ENCODE measurements around the gene NOS1AP.

NOS1AP gene

DNA sequence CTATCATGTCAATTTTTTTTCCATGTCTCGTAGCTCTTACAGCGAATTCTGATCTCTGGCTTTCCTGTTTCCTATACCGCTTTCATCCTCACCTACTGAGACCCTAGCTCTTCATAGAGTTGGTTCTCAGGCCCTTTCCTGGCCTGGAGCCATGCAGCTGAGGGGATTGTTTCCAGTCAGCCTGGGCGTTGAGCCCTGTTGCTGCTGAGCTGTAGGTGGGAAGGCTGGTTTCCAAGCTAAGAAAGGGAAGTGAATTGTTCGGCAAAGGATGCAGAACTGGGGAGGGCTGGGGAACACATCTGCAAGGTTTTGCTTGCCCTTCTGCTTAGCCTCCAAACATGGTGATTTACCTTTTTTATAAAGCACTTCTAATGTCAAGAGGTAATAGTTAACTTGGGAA, 265.6 kb downstream of the NOS1AP start:
- TF ChIP-seq, protein P1, sequence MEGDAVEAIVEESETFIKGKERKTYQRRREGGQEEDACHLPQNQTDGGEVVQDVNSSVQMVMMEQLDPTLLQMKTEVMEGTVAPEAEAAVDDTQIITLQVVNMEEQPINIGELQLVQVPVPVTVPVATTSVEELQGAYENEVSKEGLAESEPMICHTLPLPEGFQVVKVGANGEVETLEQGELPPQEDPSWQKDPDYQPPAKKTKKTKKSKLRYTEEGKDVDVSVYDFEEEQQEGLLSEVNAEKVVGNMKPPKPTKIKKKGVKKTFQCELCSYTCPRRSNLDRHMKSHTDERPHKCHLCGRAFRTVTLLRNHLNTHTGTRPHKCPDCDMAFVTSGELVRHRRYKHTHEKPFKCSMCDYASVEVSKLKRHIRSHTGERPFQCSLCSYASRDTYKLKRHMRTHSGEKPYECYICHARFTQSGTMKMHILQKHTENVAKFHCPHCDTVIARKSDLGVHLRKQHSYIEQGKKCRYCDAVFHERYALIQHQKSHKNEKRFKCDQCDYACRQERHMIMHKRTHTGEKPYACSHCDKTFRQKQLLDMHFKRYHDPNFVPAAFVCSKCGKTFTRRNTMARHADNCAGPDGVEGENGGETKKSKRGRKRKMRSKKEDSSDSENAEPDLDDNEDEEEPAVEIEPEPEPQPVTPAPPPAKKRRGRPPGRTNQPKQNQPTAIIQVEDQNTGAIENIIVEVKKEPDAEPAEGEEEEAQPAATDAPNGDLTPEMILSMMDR (IDR thresholded peaks at IDR 0.05): no peak
- H3K4me1 ChIP-seq (ENCODE audit: control insufficient read depth in 1 of 2, insufficient read depth in 1 of 2, low read depth in 1 of 2, low read length in 1 of 2): peaks cover 4 to 28% of the 10 kb centered on the region in 2 experiments
- no peaks in the 10 kb centered on the region for H3K27me3 ChIP-seq
- no peaks in the 10 kb centered on the region for H3K9me3 ChIP-seq
- no peak overlapping the region for H3K4me3 ChIP-seq (ENCODE audit: low read depth in 1 of 2, low read length in 1 of 2)
- H3K27ac ChIP-seq: peak overlapping the region; percentile 58
- H3K36me3 ChIP-seq: no peaks in the 10 kb centered on the region

DNA sequence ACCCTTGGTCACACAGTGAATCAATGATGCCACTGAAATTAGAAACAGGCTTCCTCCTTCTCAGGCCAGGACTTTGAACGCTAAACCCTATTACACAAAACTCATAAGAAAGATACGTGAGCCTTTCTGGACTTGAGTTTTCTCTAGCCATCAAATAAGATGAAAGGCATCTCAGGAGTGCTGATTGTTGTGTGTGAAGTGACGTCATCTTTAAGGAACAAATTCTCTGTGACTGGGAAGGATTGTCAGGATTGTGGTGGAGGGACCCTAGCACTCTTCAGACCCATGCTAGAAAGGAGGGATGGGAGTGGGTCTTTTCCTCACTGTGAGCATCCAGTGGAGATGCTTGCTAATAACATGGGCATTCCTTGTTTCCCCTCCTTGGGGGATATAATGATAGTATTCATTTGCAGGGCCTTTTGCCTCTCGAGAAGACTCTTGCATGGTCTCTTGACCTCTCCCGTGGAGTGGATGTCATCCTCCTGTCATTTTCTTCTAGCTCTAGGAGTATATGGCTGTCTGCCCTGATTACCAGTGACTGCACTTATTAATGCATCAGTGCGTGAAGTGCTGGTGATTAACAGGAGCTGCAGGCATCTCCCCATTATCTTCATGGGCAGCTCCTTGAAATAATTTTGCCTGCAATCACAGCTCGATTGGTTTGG, 267.3 kb downstream of the NOS1AP start:
- no peak overlapping the region for H3K4me3 ChIP-seq (ENCODE audit: low read depth in 1 of 2, low read length in 1 of 2)
- H3K9me3 ChIP-seq: no peaks in the 10 kb centered on the region
- H3K36me3 ChIP-seq: no peaks in the 10 kb centered on the region
- TF ChIP-seq, protein P1 (IDR thresholded peaks at IDR 0.05): no peak
- peaks cover 4 to 28% of the 10 kb centered on the region in 2 experiments for H3K4me1 ChIP-seq (ENCODE audit: control insufficient read depth in 1 of 2, insufficient read depth in 1 of 2, low read depth in 1 of 2, low read length in 1 of 2)
- H3K27me3 ChIP-seq: no peaks in the 10 kb centered on the region
- peak overlapping the region; percentile 58 for H3K27ac ChIP-seq

DNA sequence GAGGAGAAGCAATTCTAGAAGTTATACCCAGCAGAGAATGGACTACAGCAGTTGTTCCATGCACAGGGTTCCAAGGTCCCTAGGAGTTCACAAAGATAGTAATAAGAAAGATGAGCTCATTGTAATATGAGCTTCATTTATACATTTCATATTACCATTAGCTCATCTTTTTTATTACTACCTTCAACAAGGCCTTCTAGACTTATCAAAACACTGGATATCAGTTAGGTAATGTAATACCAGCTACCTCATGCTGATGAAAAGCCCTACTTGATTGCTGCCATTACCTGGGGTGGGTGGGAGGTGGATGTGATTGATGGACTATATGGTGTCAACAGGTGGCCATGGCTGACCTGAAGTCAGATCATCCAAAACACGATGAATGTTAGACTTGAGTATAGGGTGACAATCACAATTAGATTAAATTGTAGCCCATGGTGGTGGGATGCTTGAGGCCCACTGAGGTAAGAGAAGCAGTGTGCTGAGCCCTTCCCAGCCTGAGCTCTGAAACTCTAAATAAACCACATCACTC, 273.0 kb downstream of the NOS1AP start:
- no peak overlapping the region for H3K4me3 ChIP-seq (ENCODE audit: low read depth in 1 of 2, low read length in 1 of 2)
- H3K27ac ChIP-seq: no peak overlapping the region
- TF ChIP-seq, protein P1 (IDR thresholded peaks at IDR 0.05): no peak
- H3K9me3 ChIP-seq: no peaks in the 10 kb centered on the region
- peaks cover 14 to 15% of the 10 kb centered on the region in 2 experiments for H3K4me1 ChIP-seq (ENCODE audit: control insufficient read depth in 1 of 2, insufficient read depth in 1 of 2, low read depth in 1 of 2, low read length in 1 of 2)
- no peaks in the 10 kb centered on the region for H3K36me3 ChIP-seq
- no peaks in the 10 kb centered on the region for H3K27me3 ChIP-seq

DNA sequence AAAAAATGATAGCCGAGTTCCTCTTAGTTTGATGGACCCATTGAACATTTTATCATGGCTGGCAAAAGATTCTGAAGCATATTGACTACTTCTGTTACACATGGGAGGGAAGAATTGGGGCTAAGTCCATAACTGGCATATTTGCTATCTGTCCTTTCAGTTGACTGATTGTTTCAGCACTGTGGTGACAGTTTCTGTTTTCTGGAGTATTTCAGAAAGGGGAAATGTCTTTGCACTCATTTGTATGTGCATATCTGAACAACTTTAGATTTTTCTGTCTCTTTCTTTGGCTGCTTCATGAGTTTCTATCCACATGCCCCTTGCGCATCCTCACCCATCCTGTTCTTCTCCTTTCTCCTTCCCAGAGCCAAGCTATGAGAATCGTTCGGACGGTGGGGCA, 274.0 kb downstream of the NOS1AP start:
- no peaks in the 10 kb centered on the region for H3K9me3 ChIP-seq
- TF ChIP-seq, protein P1 (IDR thresholded peaks at IDR 0.05): no peak
- H3K36me3 ChIP-seq: no peaks in the 10 kb centered on the region
- H3K4me1 ChIP-seq (ENCODE audit: control insufficient read depth in 1 of 2, insufficient read depth in 1 of 2, low read depth in 1 of 2, low read length in 1 of 2): peaks cover 14 to 15% of the 10 kb centered on the region in 2 experiments
- peak overlapping the region; percentile 47 for H3K27ac ChIP-seq
- H3K4me3 ChIP-seq (ENCODE audit: low read depth in 1 of 2, low read length in 1 of 2): no peak overlapping the region
- H3K27me3 ChIP-seq: no peaks in the 10 kb centered on the region

DNA sequence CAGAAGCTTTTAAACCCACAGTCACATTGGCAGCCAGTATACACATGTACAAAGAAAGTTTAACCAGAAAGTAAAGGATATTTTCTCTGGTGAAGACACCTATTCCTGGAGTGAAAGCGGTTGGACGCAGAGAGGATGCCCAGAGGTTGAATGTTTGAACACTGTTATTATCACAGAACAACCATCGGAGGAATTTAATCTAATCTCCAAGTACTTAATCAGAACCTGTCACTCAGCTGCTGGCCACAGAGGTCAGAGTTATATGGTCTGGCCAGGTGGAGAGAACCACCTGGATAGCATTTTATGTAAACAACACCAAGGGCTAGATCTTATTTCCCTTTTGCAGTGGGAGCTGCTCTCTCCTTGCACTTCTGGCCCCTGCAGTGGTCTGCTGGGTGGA, 277.8 kb downstream of the NOS1AP start:
- no peak overlapping the region for H3K4me3 ChIP-seq (ENCODE audit: low read depth in 1 of 2, low read length in 1 of 2)
- H3K27me3 ChIP-seq: no peaks in the 10 kb centered on the region
- no peaks in the 10 kb centered on the region for H3K36me3 ChIP-seq
- TF ChIP-seq, protein P1 (IDR thresholded peaks at IDR 0.05): no peak
- H3K9me3 ChIP-seq: no peaks in the 10 kb centered on the region
- H3K27ac ChIP-seq: no peak overlapping the region
- H3K4me1 ChIP-seq (ENCODE audit: control insufficient read depth in 1 of 2, insufficient read depth in 1 of 2, low read depth in 1 of 2, low read length in 1 of 2): peaks cover 14 to 24% of the 10 kb centered on the region in 2 experiments
